GM19397 (cell line): Measurements from ENCODE around the gene SND1.

ENCODE experiments used
- ATAC-seq: cut with Tn5 transposase; IDR thresholded peaks from one replicate; pipeline ENCODE4 v1.9.1; 2021; ENCODE audit warnings: mild to moderate bottlenecking, moderate library complexity; ENCODE audit not compliant: unreplicated experiment

Gene SND1

DNA sequence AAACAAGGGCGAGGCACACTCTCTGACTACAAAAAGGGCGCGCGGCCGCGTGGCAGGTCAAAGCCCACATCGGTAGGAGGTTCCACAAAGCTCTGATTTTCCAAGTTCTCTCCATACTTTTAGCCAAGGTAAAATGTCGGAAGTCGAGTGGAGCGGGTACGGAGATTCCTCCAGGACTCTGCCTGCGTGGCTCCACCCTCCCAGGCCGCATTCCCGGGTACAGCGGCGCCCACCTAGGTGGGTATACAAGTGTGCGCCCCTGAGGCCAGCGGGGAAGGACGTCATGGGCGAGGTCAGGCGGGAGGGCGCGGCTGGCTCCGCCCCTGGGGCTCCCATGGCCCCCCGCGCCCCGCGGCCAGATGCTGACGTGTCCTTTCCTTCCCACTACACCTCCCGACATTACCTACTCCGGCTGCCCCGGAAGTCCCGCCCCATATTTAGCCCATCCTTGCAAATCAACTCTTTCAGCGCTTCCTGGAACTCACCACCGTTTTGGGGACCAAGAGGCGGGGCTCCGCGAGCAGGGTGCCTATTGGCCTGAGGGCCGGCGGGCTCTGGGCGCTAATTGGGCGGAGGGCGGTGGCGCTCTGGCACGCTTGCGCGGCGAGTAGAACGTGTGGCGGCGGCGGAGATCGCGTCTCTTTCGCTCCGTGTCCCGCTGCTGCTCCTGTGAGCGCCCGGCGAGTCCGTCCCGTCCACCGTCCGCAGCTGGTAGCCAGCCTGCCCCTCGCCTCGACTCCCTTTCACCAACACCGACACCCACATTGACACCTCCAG lies at the start of gene SND1:
TSS of gene SND1 (plus strand) at position 639 of the 777 bp plus-strand sequence. CDS start 180 bp downstream, outside the sequence.
- ATAC-seq = peak; percentile 95

DNA sequence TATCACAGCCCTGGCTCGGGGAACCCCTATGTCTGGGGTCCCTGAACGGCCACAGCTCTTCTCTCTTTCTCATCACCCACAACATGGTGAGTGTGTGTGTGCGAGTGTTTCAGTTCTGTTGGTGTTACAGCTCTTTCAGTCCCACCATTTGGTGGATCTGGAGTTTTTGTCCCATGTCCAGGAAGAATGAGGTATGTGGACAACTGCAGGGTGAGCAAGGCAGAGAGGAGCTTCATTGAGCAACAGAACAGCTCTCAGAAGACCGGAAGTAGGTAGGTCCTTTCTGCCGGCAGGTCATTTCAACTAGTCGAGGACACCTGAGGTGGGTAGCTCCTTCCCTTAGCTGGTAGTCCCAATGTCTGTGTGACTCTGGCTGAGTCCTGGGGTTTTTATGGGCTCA lies 43.5 kb upstream of the SND1 start:
- ATAC-seq = no peak

DNA sequence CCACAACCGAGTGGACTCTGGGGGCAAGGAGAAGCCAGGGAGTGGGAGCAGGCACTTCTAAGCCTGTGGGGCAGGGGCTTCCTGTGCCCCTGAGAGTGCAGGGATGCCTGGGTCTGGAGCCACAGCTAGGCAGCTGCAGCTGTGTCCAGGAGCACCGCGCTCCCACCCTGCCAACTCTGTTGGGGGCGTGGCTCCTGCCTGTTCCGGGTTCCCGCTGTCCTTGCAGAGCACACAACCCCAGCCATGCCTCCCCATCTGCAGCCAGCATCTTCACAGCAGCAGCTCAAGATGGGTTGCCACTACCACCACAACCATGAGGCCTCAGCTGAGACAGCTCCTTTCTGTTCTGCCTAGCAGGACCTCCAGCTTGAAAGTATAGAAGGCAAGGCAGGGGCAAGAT lies 42.7 kb upstream of the SND1 start:
- no peak for ATAC-seq

DNA sequence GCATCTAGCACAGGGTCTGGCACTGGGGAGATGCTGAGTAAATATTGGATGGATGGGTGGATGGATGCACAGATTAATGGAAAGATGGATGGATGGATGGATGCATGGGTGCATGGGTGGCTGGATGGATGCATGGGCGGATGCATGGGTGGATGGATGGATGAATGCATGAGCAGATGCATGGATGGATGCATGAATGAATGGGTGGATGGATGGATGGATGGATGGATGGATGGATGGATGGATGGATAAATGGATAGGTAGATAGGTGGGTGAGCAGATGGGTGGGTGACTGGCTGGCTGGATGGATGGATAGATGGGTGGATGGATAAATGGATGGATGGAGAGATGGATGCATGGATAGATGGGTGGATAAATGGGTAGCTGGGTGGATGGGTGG lies 39.7 kb upstream of the SND1 start:
- no peak for ATAC-seq

DNA sequence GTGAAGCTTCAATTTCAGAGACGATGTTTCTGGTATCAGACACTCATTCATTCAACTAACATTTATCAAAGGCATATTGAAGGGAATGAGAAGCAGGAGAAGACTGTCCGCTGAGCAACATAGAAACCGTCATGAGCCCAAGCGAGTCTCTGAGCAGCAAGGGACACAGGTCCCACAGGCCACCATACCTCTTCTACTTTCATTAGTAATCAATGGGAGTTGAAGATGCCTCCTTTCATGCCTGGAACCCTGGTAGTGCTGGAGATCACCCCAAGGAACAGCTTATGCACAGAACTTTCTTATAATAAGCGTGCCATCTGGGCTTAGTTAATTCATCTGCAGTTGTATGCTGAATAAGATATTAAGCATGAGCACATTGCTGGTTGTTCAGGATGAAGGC lies 35.3 kb upstream of the SND1 start:
- no peak for ATAC-seq

DNA sequence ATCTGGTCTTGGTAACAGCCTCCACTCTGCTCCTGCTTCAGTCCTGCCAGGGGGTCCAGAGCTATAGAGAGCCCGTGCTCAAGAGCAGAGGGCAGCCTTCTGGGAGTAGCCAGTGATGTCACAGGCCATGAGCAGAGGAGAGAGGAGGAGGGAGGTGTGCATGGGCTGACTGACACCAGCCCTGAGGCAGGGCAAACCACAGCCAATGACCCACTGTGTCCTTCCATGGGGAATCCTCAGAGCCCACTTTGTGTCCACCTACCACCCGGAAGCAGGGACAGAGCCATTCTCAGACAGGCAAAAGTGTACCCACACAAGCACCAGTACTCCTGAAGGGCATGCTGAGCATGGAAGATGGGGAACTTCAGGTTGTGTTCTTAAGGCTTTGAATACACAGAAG lies 34.0 kb upstream of the SND1 start, which contains the start of gene PAX4:
TSS of gene PAX4 (minus strand) at position 101 of the 400 bp plus-strand sequence. CDS start 2,214 bp downstream, outside the sequence.
- no peak for ATAC-seq

DNA sequence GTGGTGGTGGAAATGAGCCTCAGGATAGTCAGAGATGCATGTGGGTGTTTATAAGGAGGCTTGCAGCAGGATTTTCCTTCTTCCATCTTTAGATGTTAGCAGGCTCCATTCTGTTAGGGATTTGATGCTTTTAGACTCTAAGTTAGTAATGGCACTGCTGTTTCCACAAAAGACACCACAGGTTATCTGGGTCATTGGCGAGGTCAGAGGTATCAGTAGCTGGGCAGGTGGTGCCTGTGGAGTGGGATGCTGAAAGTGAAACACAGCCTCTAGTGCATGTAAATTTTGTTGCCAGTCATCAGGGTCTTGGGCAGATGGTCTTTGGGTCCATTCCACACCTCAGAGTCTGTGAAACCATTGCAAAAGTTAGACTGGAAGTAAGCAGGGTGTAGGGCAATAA lies 33.2 kb upstream of the SND1 start:
- no peak for ATAC-seq

DNA sequence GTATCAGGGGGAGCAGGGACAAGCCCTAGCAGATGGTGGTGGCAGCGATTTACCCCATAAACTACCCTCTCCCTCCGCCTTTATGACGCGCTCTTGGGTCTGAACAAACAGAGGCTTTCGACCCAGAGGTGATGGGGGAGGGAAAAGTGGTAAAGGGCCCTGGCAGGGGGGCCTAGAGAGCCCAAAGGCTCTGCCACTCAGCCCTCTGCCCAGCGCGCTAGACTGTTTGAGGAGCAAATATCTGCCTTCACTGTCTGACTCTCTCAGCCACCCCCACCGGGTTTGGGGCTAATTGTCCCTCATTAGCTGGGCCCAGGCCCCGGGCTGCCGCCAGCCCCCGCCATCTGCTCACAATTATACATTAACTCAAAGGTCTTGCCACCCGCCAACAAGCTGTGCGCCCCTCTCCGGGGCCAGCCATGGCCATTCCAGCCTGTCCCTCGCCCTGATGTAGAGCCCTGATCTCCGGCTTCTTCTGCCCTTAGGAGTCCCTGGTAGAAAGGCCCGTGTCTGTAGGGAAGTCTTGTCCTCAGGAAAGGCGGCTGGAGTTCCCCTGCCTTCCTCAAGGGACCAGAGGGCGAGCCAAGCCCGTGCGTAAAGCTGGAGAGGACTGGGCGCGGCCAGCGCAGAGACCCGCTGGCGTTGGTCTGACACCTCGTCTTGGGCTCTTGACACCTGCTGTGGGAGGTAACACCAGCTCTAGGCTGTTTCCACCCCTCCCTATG lies 32.2 kb upstream of the SND1 start:
- ATAC-seq = no peak

DNA sequence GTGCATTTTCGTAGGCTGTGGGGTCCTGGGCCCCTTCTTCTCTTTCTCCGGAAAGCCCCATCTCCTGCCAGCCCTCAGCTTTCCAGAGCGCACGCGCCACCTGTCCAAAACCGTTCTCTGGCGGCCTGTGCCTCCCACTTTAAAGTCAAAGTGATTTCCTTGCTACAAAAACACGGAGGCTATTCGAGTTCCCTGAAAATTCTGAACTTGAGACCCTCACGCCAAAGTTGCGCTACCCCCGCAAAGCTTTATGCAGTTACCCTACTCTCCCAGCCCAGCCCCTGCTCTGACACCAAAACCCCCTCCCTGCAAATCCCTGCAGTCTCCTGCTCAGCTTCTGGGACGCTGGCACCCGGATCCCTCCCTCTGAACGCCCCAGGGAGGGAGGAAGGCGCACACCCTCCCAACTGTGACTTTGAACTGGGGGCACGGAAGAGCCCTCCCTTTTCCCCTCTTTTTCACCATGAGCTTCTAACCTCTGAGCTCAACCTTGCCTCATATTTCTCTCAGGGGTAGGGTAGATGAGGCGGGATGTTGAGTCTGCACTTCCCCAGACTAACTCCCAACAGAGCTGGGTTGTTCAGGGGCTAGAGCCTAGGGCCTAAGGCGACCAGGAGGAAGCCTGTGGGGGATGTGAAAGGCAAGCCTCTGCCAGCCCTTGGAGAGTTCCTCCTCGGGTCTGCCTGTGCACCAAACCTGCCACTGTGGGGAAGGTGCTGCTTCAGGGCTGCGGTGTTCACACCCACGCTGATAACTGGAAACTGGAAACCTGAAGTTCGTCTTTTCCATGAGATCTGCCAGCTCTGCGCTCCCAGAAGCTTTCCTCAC lies 31.4 kb upstream of the SND1 start:
- no peak for ATAC-seq

DNA sequence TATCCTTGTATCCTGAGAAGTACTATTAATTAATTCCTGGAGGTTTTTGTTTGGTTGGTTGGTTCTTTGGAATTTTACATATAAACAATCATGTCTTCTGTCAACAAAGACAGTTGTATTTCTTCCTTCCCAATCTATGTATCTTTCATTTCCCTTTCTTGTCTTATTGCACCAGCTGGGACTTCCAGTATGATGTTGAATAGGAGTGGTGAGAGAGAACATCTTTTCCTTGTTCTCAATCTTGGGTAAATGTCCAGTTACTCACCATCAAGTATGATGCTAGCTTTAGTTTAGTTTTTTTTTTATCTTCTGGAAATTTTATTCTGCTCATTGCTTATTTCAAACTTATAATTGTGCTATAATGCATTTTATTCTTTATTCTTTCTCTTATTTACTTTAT lies 26.7 kb upstream of the SND1 start:
- no peak for ATAC-seq

DNA sequence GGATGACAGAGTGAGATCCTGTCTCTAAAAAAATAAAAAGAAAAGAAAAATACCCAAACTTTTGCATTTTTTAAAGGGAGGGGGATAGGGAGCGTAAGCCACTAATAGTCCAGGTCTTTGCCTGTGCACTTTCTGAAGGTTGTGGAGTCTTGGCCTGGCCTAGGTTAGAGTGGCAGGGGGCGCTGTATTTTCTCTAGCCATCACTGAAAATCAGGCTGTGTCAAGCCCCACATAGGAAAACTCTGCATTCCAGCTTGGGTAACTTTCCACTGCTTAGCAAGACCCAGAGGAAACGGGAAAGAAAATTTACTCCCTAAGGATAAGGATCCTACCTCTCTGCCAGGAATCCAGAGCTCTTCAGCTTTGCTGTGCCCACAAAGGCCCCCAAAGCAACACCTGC lies 23.5 kb upstream of the SND1 start:
- ATAC-seq = no peak

DNA sequence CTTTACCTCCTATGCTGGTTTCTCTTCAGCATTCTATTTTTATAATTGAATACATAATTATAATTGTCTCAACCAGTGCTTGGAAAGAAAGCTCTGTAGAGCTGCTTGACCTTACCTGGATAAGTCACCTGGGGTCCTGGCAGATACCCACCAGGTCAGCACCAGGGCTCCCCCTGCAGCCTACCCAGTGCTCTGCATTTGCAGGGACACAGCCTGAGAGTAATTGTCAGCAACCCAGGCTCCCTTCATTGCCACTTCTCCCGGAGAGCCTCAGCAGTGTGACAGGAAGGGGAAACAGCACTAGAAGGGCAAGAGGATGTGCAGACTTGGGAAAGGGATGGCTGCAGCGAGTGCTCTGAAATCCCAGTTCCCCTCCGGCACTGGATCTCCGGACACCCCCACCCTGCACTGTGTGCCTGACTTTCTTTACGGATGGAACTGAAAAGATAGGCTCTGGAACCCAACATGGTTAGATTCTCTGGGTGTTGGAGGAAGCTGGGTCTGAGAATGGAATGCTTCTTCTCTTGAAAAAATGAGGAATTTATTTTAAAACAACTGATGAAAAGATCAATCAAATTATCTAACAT lies 22.6 kb upstream of the SND1 start:
- no peak for ATAC-seq

DNA sequence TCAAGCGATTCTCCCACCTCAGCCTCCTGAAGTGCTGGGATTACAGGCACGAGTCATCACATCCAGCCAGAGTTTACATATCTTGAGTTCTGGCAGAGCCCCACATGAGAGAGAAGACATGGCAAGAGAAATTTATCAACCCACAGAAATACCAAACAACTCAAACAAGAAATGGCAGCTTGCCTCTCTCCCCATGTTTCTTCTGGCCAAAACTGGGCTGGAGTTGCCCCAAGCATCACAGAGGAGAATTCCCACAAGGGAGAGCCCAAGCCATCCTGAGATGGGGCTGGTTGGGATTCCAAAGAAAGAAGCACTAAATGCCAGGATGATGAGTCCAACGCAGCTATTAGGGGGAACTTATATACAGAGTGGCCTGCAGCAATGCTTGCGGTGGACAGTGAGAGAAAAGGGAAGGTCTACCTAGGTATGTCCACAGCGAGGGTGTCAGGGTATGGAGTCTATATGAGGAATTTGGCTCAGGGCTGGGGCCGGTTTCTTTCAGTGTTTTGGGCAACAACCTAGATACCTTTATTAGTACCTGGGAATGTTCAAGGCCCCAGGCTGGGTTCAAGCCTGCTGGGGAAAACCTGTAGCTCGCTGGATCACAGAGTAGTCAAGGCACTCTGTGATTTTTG lies 19.6 kb upstream of the SND1 start:
- ATAC-seq = no peak

DNA sequence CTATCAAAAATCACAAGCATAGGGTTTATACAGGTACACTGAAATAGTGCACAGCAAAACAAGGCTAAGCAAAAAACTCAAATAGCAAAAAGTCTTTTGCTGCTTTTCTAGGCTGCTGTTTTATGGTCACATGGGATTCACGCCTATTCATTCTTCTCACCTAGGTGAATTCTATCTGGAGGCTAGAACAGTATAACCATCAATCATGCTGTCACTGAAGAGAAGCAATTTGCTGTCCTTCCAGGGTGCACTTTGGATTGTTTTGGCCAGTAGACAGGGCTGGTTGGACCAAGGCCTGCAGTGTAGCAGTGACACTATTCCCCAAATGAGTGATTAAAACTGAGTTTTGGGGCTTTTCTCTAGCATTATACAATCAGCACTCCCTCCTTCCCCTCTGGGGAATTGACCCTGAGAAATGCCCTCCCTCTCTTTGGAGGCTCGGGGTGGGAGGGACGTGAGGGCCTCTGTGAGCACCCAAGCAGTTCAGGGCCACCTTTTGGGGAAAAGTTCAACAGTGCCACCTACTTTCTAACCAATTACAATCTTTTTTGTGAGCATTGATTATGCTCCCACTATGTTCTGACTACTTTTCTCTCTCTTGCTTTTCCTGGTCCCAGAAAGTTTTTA lies 16.2 kb upstream of the SND1 start:
- ATAC-seq = no peak

DNA sequence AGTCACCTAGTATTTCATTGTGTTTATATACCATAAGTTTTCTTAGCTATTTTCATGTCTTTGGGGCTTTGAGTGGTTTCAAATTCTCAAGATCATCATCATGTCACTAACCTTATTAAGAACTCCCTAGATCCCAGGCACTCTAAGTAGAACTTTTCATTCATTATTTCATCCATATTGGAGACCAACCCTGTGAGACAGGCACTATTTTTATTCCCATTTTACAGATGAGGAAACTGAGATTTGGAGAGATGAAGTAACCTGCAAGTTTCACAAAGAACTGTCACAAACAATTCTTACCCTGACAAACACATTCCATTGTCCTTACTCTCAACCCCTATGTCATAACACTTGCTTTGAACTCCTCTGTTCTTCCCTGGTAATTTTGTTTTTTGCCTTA lies 13.8 kb upstream of the SND1 start:
- ATAC-seq = no peak

DNA sequence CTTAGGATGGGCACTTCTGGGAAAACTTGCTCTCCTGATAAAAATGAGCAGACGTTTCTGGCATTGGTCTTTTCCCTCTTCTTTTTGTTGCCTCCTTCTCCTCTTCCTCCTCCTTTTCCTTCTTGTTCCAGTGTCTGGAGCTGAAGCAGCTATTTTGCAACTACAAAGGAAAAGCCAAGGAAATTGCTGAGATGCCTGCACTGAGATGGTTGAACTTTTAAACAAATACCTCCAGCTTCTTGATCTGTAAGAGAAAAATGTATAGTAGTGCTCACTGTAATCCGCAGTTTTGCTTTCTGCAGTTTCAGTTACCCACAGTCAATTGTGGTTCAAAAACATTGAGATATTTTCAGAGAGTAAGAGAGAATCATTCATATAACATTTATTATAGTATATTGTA lies 7.5 kb upstream of the SND1 start:
- ATAC-seq = no peak

DNA sequence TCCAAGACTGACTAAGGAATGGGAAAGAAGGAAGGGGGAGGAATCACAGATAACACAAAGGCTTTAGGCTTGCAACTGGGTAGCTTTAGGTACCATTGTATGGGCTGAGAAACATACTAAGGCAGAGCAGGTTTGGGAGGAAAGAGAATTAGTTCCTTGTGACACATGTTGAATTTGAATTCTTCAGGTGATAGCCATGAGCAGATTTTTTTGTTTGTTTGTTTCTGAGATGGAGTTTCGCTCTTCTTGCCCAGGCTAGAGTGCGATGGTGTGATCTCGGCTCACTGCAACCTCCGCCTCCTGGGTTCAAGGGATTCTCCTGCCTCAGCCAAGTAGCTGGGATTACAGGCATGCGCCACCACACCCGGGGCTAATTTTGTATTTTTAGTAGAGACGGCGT lies 4.4 kb upstream of the SND1 start:
- no peak for ATAC-seq

DNA sequence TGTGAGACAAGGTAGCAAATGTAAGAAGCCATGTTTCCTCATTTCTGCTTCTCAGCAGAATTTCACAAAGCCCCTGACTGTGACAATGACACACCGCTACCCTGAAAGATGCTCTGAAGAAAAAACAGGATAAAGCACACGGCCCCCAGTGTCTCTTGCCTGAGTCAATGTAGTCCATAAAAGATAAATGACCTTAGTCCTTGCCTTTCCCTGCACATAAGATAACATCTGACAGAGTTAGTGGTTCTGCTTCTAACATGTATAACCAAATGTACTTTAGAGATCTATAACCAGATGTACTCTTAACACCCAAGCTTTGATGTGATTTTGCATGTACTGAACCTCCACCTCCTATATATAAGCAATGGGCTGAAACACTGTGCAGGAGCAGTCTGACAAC lies 3.0 kb upstream of the SND1 start:
- no peak for ATAC-seq

DNA sequence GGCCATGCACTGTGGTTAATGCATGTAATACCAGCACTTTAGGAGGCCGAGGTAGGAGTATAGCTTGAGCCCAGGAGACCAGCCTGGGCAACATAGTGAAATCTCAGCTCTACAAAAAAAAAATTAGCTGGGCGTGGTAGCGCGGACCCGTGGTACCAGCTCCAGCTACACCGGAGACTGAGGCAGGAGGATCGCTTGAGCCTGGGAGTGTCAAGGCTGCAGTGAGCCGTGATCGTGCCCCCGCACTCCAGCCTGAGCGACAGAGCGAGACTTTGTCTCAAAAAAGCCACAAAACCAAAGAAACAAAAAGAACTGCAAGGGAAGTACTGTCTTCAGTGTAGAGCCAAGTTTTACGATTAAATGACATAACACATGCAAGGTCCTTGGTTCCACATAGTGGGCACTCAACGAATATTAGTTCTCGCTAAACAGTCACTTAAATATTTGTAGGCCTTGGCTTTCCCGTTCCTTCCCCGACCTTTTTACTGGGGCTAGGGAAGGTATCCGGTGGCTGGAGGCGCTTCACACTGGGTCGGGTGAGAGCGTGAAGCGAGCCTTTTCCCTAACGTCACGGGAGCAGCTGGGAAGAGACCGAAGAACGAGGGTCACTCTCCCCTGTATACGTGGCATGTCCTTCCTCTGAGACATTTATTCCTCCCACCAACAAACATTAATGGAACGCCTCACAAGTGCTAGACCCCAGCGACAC lies 993 bp upstream of the SND1 start:
- ATAC-seq = no peak
